Amygdala (tissue), 56 donors: ENCODE measurements around the gene PTPRA.
"Not testable (repeated sequence)": the region's sequence is repeated elsewhere in the genome, so short reads cannot be mapped to it uniquely, and the experiment has no call there.

Experiments used
- DNase-seq, 56 donors: peaks; one replicate each; lab custom pipeline; 2025; lab: John Stamatoyannopoulos, UW

PTPRA gene

GRCh38 chr20:2873010-2873746 lies at the start of gene PTPRA:
TSS of gene PTPRA (plus strand) at chr20:2873481. CDS start at chr20:2964278, 90,797 bp downstream.
- DNase-seq, result peak; percentile 36 to 96 (median 87)

- DNase-seq, result no peak
Observed at GRCh38 chr20:2825761-2826160, 47.5 kb upstream of the PTPRA start.

GRCh38 chr20:2826655-2827054 lies 46.6 kb upstream of the PTPRA start:
- DNase-seq, result no peak

GRCh38 chr20:2829376-2829775 lies 43.9 kb upstream of the PTPRA start:
- no peak for DNase-seq

- DNase-seq, result not testable (repeated sequence)
Observed at GRCh38 chr20:2831206-2831605, 42.1 kb upstream of the PTPRA start.

GRCh38 chr20:2833761-2834160 lies 39.5 kb upstream of the PTPRA start:
- no peak for DNase-seq

GRCh38 chr20:2834401-2835110 lies 38.7 kb upstream of the PTPRA start:
- DNase-seq, result no peak

GRCh38 chr20:2835331-2835796 lies 37.9 kb upstream of the PTPRA start:
- no peak for DNase-seq

GRCh38 chr20:2836035-2836434 lies 37.2 kb upstream of the PTPRA start:
- DNase-seq, result no peak

GRCh38 chr20:2837221-2837960 lies 35.9 kb upstream of the PTPRA start:
- DNase-seq, result no peak

GRCh38 chr20:2838170-2838797 lies 35.0 kb upstream of the PTPRA start:
- no peak for DNase-seq

- no peak for DNase-seq
Observed at GRCh38 chr20:2838847-2839671, 34.2 kb upstream of the PTPRA start.

GRCh38 chr20:2839732-2840137 lies 33.5 kb upstream of the PTPRA start:
- peak in 2 of 56 donors; percentile 13 to 21 for DNase-seq

- peak; percentile 42 to 93 (median 80) for DNase-seq
Observed at GRCh38 chr20:2840138-2840966, 32.9 kb upstream of the PTPRA start, which contains the start of the genes PCED1A and VPS16. TSS of gene PCED1A (minus strand) at chr20:2840655. CDS start at chr20:2839912, 743 bp downstream. TSS of gene VPS16 (plus strand) at chr20:2840745. CDS start at chr20:2840775, 30 bp downstream.

- peak in 26 of 56 donors; percentile 18 to 72 (median 53) for DNase-seq
Observed at GRCh38 chr20:2840967-2841531, 32.2 kb upstream of the PTPRA start.

GRCh38 chr20:2845607-2846006 lies 27.7 kb upstream of the PTPRA start:
- DNase-seq, result no peak

GRCh38 chr20:2846698-2847097 lies 26.6 kb upstream of the PTPRA start:
- DNase-seq, result no peak

- no peak for DNase-seq
Observed at GRCh38 chr20:2847802-2848201, 25.5 kb upstream of the PTPRA start.
